HG03565 (cell line): Measurements from ENCODE around the gene HBB.
"Not testable (repeated sequence)": the region's sequence is repeated elsewhere in the genome, so short reads cannot be mapped to it uniquely, and the experiment has no call there.

ENCODE experiments used
- ATAC-seq: cut with Tn5 transposase; IDR thresholded peaks from one replicate; pipeline ENCODE4 v1.9.1; 2021; ENCODE audit warnings: mild to moderate bottlenecking, moderate library complexity; ENCODE audit not compliant: unreplicated experiment

Gene HBB

GRCh38 chr11:5226732-5227310 lies at the start of gene HBB:
Gene HBB (minus strand): TSS chr11:5227071. CDS start chr11:5227021, 50 bp downstream.
- ATAC-seq: no peak

GRCh38 chr11:5275369-5276110 lies 48.7 kb upstream of the HBB start:
- no peak for ATAC-seq

- no peak for ATAC-seq
These were observed 47.5 kb upstream of the HBB start for GRCh38 chr11:5274395-5274794.

GRCh38 chr11:5272395-5273017 lies 45.6 kb upstream of the HBB start:
- ATAC-seq: no peak

GRCh38 chr11:5269715-5270147 lies 42.9 kb upstream of the HBB start, which contains the start of gene HBE1:
Gene HBE1 (minus strand): TSS chr11:5269945. CDS start chr11:5269890, 55 bp downstream.
- ATAC-seq: no peak

GRCh38 chr11:5267033-5267563 lies 40.2 kb upstream of the HBB start:
- ATAC-seq: no peak

GRCh38 chr11:5266609-5267008 lies 39.7 kb upstream of the HBB start:
- no peak for ATAC-seq

- no peak for ATAC-seq
These were observed 39.0 kb upstream of the HBB start for GRCh38 chr11:5265832-5266231.

- ATAC-seq: no peak
These were observed 31.8 kb upstream of the HBB start for GRCh38 chr11:5258543-5259262.

GRCh38 chr11:5257296-5257695 lies 30.4 kb upstream of the HBB start:
- no peak for ATAC-seq

- not testable (repeated sequence) for ATAC-seq
These were observed 28.0 kb upstream of the HBB start, which contains the start of gene HBG2 for GRCh38 chr11:5254646-5255413. Gene HBG2 (minus strand): TSS chr11:5254781. CDS start chr11:5254728, 53 bp downstream.

- not testable (repeated sequence) for ATAC-seq
These were observed 27.2 kb upstream of the HBB start for GRCh38 chr11:5254023-5254422.

GRCh38 chr11:5253440-5253839 lies 26.6 kb upstream of the HBB start:
- not testable (repeated sequence) for ATAC-seq

- ATAC-seq: no peak
These were observed 26.0 kb upstream of the HBB start for GRCh38 chr11:5252919-5253265.

GRCh38 chr11:5252192-5252918 lies 25.5 kb upstream of the HBB start:
- no peak for ATAC-seq

- no peak for ATAC-seq
These were observed 24.9 kb upstream of the HBB start for GRCh38 chr11:5251746-5252145.

- no peak for ATAC-seq
These were observed 23.8 kb upstream of the HBB start for GRCh38 chr11:5250543-5251204.

GRCh38 chr11:5249807-5250396 lies 23.0 kb upstream of the HBB start, which contains the start of gene HBG1:
Gene HBG1 (minus strand): TSS chr11:5249857. CDS start chr11:5249804, 53 bp downstream.
- ATAC-seq: not testable (repeated sequence)

- ATAC-seq: not testable (repeated sequence)
These were observed 21.6 kb upstream of the HBB start for GRCh38 chr11:5248498-5248897.
